HepG2 (cell line): ENCODE measurements around the gene TTLL12. TPM values are rescaled to one million over a fixed set of nuclear protein-coding genes. Genes with fewer than 3 reads are reported as not detected.

ENCODE experiments used
- ATAC-seq: fragments of 200-7000 bp; cut with Tn5 transposase; 3 replicates; pipeline ENCODE4 v1.9.1; 2020; ENCODE audit warnings: mild to moderate bottlenecking, moderate library complexity
- BruUV-seq: library from RNA; stranded (reverse); fragments of 400-500 nt; replicated peaks from 2 replicates; lab custom pipeline; 2021; lab: Mats Ljungman, UMichigan
- CTCF ChIA-PET: fragments of 300-600 bp; formaldehyde crosslinking; extraction: SDS; loops from one replicate; lab custom pipeline; 2021; ENCODE audit warnings: low total read pairs, inconsistent platforms, low intra/inter-chr PET ratio; lab: Yijun Ruan, JAX
- POLR2A ChIA-PET: fragments of 350-600 bp; sonication (Branson Sonifier 250); formaldehyde crosslinking; loops from one replicate; lab custom pipeline; 2020; ENCODE audit warnings: antibody characterized with exemption, inconsistent platforms; lab: Yijun Ruan, JAX
- DNase-seq: peaks from one replicate; pipeline ENCODE4 v3.0.0-alpha.2; 2015; ENCODE audit warnings: low spot score
- FAIRE-seq: peaks from 3 replicates; lab custom pipeline; 2011; peaks lifted over from hg19 to GRCh38; lab: Jason Lieb, UNC
- H2AFZ ChIP-seq: one replicate; pipeline ENCODE4 v1.6.1; 2011; ENCODE audit warnings: low read length, inconsistent platforms
- H3K27ac ChIP-seq: fragments of 300-600 bp; 3 replicates; pipeline ENCODE4 v1.8.0; 2011; ENCODE audit warnings: mixed run types, mild to moderate bottlenecking, mixed read lengths, low read length, inconsistent platforms; ENCODE audit not compliant: insufficient read depth; ENCODE audit errors: extremely low read length
- H3K27me3 ChIP-seq, 2 experiments: fragments of 200-600 bp in 1 of 2; 2 replicates in 1 of 2; 3 replicates in 1 of 2; pipeline versions ENCODE4 v1.6.0 to v1.8.0; 2011; ENCODE audit warnings: low read length in 2 of 2, mild to moderate bottlenecking in 2 of 2, moderate library complexity in 2 of 2, inconsistent platforms in 1 of 2; ENCODE audit not compliant: insufficient read depth in 2 of 2, control insufficient read depth in 1 of 2
- H3K36me3 ChIP-seq, 2 experiments: fragments of 200-600 bp in 1 of 2; replicated peaks in 1 of 2; 2 replicates in 1 of 2; 3 replicates in 1 of 2; pipeline versions ENCODE4 v1.5.1 to v1.8.0; 2011; ENCODE audit warnings: low read length in 2 of 2, inconsistent platforms in 1 of 2; ENCODE audit not compliant: insufficient read depth in 2 of 2, control insufficient read depth in 1 of 2
- H3K4me1 ChIP-seq: 2 replicates; pipeline ENCODE4 v1.5.1; 2012; ENCODE audit warnings: low read length, inconsistent platforms; ENCODE audit not compliant: insufficient read depth
- H3K4me2 ChIP-seq: 2 replicates; pipeline ENCODE4 v1.6.0; 2011; ENCODE audit warnings: low read depth, low read length, inconsistent platforms
- H3K4me3 ChIP-seq, 3 experiments: fragments of 200-600 bp in 1 of 3; sonication (generic), shearing (Covaris generic) in 1 of 3; replicated peaks in 1 of 3; 2 replicates each; pipeline ENCODE4 v1.5.1; 2011 to 2016; ENCODE audit warnings: low read length in 3 of 3, inconsistent platforms in 2 of 3, low read depth in 2 of 3, mild to moderate bottlenecking in 2 of 3, control low read depth in 1 of 3, mixed read lengths in 1 of 3; ENCODE audit not compliant: insufficient read depth in 1 of 3
- H3K79me2 ChIP-seq: one replicate; pipeline ENCODE4 v1.6.1; 2011; ENCODE audit warnings: low read length, inconsistent platforms; ENCODE audit not compliant: insufficient read depth
- H3K9ac ChIP-seq: 2 replicates; pipeline ENCODE4 v1.6.0; 2011; ENCODE audit warnings: mild to moderate bottlenecking, low read depth, low read length, inconsistent platforms; ENCODE audit not compliant: insufficient read depth
- H3K9me3 ChIP-seq: 2 replicates; pipeline ENCODE4 v1.5.1; 2012; ENCODE audit warnings: mild to moderate bottlenecking, low read length
- H4K20me1 ChIP-seq: 2 replicates; pipeline ENCODE4 v1.6.0; 2011; ENCODE audit warnings: inconsistent platforms, mild to moderate bottlenecking, low read length, moderate library complexity; ENCODE audit not compliant: insufficient read depth
- ETV5 ChIP-seq: IDR thresholded peaks from 2 replicates; pipeline ENCODE4 v1.6.1; 2018; ENCODE audit warnings: missing biosample characterization, missing genetic modification reagents, inconsistent platforms, borderline replicate concordance
- STAT5B ChIP-seq: sonication (generic); formaldehyde crosslinking; IDR thresholded peaks from 2 replicates; pipeline ENCODE4 v1.4.0; 2020; ENCODE audit warnings: missing genetic modification reagents
- YEATS4 ChIP-seq: sonication (generic); formaldehyde crosslinking; IDR thresholded peaks from 2 replicates; pipeline ENCODE4 v1.4.0; 2020; ENCODE audit warnings: missing genetic modification reagents, borderline replicate concordance
- ZNF263 ChIP-seq: sonication (generic); formaldehyde crosslinking; IDR thresholded peaks from 2 replicates; pipeline ENCODE4 v1.4.0; 2020; ENCODE audit warnings: missing genetic modification reagents
- WGBS: methylation state at CpG from one replicate; pipeline ENCODE4 v1.1.6; 2017; ENCODE audit warnings: low lambda C conversion rate; 5-methylcytosine and 5-hydroxymethylcytosine counted together
- in situ Hi-C: cut with HindIII; loops from 2 replicates; pipeline ENCODE4 v1.10.0; 2017; ENCODE audit warnings: low pct_unique_long_range_greater_than_20kb; ENCODE audit not compliant: extremely low pct_ligation_motif_present
- intact Hi-C: fragments of 100-400 bp; cut with micrococcal nuclease; formaldehyde crosslinking; loops from one replicate; pipeline ENCODE4 v1.10.0; 2022; ENCODE audit not compliant: unreplicated experiment
- polyA plus RNA-seq, 8 experiments: library from polyadenylated mRNA; depleted of rRNA in 3 of 8; stranded (reverse) in 7 of 8; unstranded in 1 of 8; fragments of >200 nt; fragmentation: Illumina TruSeq in 4 of 8; extraction: Trizol in 4 of 8; gene quantifications; 2 replicates each; pipeline versions ENCODE4 v1.2.1 to v1.2.3, GENCODE V29; 2011 to 2016; ENCODE audit warnings: low read depth in 4 of 8, missing spikeins in 1 of 8, mixed read lengths in 1 of 8; ENCODE audit not compliant: insufficient read depth in 1 of 8
- total RNA-seq, 5 experiments: library from RNA; depleted of rRNA; stranded (reverse); fragments of >200 nt; fragmentation: Illumina TruSeq; extraction: Trizol; gene quantifications; 2 replicates each; pipeline ENCODE4 v1.2.3, GENCODE V29; 2016; ENCODE audit warnings: low read depth in 1 of 5
- TF ChIP-seq, protein P1 (sequence below): sonication (generic); formaldehyde crosslinking; IDR thresholded peaks from 2 replicates; pipeline ENCODE4 v1.4.0; 2020; ENCODE audit warnings: missing genetic modification reagents, borderline replicate concordance
- TF ChIP-seq, protein P2 (sequence below): sonication (generic); formaldehyde crosslinking; IDR thresholded peaks from 2 replicates; pipeline ENCODE4 v1.9.0; 2021; ENCODE audit warnings: missing genetic modification reagents, mild to moderate bottlenecking, borderline replicate concordance
- TF ChIP-seq, protein P3 (sequence below): IDR thresholded peaks from 2 replicates; pipeline ENCODE4 v1.6.1; 2016; ENCODE audit warnings: mild to moderate bottlenecking

Gene TTLL12
- total and polyA plus RNA-seq, 2 of the 13 experiments (the other 11 are each of a cell fraction or from before 2014, with no cell fraction given), result 11.9 to 38.1 TPM

DNA sequence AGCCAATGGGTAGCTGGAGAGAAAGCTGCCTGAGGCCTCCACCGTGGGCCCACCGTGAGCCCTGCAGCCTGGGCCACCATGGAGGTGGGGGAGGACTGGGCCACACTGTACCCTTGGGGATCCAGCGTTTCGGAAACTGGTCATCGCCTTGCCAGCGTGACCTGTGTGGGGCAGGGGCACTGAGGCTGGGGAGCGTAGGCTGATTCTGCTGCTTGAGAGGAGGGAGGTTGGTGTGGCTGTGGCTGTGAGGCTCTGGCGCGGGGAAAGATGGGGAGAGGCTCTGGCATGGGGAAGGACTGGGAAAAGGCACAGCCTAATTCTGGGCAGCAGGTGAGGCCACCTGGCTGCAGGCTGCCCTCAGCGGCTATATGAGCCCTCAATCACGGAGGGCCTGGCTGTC, 12.6 kb upstream of the TTLL12 start (continued):
- TF ChIP-seq, protein P1, sequence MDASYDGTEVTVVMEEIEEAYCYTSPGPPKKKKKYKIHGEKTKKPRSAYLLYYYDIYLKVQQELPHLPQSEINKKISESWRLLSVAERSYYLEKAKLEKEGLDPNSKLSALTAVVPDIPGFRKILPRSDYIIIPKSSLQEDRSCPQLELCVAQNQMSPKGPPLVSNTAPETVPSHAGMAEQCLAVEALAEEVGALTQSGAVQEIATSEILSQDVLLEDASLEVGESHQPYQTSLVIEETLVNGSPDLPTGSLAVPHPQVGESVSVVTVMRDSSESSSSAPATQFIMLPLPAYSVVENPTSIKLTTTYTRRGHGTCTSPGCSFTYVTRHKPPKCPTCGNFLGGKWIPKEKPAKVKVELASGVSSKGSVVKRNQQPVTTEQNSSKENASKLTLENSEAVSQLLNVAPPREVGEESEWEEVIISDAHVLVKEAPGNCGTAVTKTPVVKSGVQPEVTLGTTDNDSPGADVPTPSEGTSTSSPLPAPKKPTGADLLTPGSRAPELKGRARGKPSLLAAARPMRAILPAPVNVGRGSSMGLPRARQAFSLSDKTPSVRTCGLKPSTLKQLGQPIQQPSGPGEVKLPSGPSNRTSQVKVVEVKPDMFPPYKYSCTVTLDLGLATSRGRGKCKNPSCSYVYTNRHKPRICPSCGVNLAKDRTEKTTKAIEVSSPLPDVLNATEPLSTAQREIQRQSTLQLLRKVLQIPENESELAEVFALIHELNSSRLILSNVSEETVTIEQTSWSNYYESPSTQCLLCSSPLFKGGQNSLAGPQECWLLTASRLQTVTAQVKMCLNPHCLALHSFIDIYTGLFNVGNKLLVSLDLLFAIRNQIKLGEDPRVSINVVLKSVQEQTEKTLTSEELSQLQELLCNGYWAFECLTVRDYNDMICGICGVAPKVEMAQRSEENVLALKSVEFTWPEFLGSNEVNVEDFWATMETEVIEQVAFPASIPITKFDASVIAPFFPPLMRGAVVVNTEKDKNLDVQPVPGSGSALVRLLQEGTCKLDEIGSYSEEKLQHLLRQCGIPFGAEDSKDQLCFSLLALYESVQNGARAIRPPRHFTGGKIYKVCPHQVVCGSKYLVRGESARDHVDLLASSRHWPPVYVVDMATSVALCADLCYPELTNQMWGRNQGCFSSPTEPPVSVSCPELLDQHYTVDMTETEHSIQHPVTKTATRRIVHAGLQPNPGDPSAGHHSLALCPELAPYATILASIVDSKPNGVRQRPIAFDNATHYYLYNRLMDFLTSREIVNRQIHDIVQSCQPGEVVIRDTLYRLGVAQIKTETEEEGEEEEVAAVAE (CRISPR knock-in tag), result no peak
- TF ChIP-seq ETV5 (CRISPR knock-in tag) (no peak), YEATS4 (no peak), ZNF263 (CRISPR knock-in tag) (no peak), STAT5B (CRISPR knock-in tag) (no peak)
- TF ChIP-seq, protein P2, sequence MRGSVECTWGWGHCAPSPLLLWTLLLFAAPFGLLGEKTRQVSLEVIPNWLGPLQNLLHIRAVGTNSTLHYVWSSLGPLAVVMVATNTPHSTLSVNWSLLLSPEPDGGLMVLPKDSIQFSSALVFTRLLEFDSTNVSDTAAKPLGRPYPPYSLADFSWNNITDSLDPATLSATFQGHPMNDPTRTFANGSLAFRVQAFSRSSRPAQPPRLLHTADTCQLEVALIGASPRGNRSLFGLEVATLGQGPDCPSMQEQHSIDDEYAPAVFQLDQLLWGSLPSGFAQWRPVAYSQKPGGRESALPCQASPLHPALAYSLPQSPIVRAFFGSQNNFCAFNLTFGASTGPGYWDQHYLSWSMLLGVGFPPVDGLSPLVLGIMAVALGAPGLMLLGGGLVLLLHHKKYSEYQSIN (CRISPR knock-in tag), result no peak

DNA sequence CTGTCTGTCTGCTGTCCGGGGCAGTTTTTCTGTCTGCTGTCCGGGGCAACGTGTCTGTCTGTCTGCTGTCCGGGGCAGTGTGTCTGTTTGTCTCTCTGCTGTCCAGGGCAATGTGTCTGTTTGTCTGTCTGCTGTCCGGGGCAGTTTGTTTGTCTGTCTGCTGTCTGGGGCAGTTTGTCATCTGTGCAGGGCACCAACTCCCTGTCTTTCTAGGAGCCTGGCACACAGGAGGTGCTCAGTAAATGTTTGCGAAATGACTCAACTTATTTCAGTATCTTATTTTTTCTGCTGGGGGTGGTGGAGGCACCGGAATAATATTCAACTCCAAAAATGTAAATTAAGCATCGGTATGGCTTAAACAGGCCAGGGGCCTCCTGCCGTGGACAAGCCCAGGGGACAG, 12.0 kb upstream of the TTLL12 start:
- intact Hi-C loops, result no loop called here
- no peak for FAIRE-seq
- no peak overlapping the region for H3K4me2 ChIP-seq

More for the DNA sequence above, 12.0 kb upstream of the TTLL12 start:
- TF ChIP-seq, protein P3, sequence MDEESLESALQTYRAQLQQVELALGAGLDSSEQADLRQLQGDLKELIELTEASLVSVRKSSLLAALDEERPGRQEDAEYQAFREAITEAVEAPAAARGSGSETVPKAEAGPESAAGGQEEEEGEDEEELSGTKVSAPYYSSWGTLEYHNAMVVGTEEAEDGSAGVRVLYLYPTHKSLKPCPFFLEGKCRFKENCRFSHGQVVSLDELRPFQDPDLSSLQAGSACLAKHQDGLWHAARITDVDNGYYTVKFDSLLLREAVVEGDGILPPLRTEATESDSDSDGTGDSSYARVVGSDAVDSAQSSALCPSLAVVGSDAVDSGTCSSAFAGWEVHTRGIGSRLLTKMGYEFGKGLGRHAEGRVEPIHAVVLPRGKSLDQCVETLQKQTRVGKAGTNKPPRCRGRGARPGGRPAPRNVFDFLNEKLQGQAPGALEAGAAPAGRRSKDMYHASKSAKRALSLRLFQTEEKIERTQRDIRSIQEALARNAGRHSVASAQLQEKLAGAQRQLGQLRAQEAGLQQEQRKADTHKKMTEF, result no peak
- in situ Hi-C loops, result no loop called here
- CTCF ChIA-PET, result no interaction called here
- no peaks in the 10 kb centered on the region for H3K9me3 ChIP-seq
- ATAC-seq, result no peak
- H3K9ac ChIP-seq, result no peak overlapping the region
- POLR2A ChIA-PET, result interaction anchor here (1.6 kb wide), 1 partner anchor 12 kb away, joined by 4 read pairs; no protein-coding TSS in a partner anchor
- 9% methylated on average over 6 of the region's 9 CpGs for WGBS
- BruUV-seq, result no TSS peak
- H3K4me1 ChIP-seq, result peaks cover 16% of the 10 kb centered on the region
- H3K27ac ChIP-seq, result no peak overlapping the region
- no peaks in the 10 kb centered on the region for H3K36me3 ChIP-seq
- no peaks in the 10 kb centered on the region for H3K79me2 ChIP-seq
- H3K27me3 ChIP-seq, result peaks cover 6 to 74% of the 10 kb centered on the region in 2 experiments
- H4K20me1 ChIP-seq, result no peaks in the 10 kb centered on the region
- no peak overlapping the region for H2AFZ ChIP-seq
- no peak overlapping the region for H3K4me3 ChIP-seq
- DNase-seq, result no peak
